HFFc6 (cell line): ENCODE results near the gene RIMS4. TPM values are rescaled to one million over a fixed set of nuclear protein-coding genes. Genes with fewer than 3 reads are reported as not detected.

Experiments used
- DNase-seq: peaks from one replicate; pipeline ENCODE4 v3.0.0-alpha.2; 2018
- H3K27ac Mint-ChIP-seq: 2 replicates; pipeline ENCODE4 v1.8.0; 2020; ENCODE audit warnings: mild to moderate bottlenecking, mixed read lengths
- H3K27me3 Mint-ChIP-seq: 2 replicates; pipeline ENCODE4 v1.8.0; 2021; ENCODE audit warnings: mild to moderate bottlenecking, moderate library complexity, mixed read lengths; ENCODE audit not compliant: insufficient read depth
- H3K36me3 Mint-ChIP-seq: 2 replicates; pipeline ENCODE4 v1.8.0; 2021; ENCODE audit warnings: low read depth, mixed read lengths
- H3K4me1 Mint-ChIP-seq: 2 replicates; pipeline ENCODE4 v1.8.0; 2020; ENCODE audit warnings: low read depth, mixed read lengths
- H3K4me3 Mint-ChIP-seq: 2 replicates; pipeline ENCODE4 v1.8.0; 2020; ENCODE audit warnings: mild to moderate bottlenecking, moderate library complexity, mixed read lengths
- H3K9me3 Mint-ChIP-seq: 2 replicates; pipeline ENCODE4 v1.8.0; 2020; ENCODE audit warnings: mild to moderate bottlenecking, mixed read lengths
- total RNA-seq, 6 experiments: library from RNA; stranded (reverse); fragmentation: NEBNext Ultra II Directional; extraction: Animal tissue kit (Norgen Biotek cat#: 25700); gene quantifications; 2 replicates in 1 of 6; 3 replicates in 5 of 6; pipeline ENCODE4 v1.2.3, GENCODE V29; 2021
- TF ChIP-seq, protein P1 (sequence below): fragments of 200-600 bp; sonication (generic); IDR thresholded peaks from 2 replicates; pipeline ENCODE4 v1.5.0; 2021; ENCODE audit warnings: antibody characterized with exemption, mild to moderate bottlenecking

The RIMS4 gene
- total RNA-seq, 6 experiments from 2014 or later = not detected

DNA sequence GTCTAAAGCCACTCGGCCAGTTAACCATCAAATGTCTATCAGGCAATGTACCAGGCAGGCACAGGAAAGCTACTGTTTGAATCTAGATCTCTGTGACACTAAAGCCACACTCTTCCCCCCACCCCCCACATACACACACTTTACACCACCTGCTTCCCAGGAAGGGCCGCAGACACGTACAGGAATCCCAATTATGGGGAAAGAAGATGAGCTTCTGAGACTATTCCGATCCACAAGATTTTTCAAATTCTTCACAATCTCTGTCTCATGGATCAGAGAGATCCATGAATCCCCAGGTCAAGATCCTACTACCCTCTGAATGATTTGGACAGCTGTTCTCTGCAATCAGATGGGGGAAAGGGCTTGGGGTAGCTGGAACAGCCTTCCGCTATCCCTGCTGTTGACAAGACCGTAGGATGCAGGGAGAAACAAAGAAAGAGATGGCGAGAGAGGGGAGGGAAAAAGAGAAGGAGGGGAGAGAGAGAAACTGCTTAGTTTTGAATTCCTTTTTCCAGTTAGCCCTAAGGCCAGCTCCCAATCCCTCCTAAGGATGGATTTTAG lies 25.4 kb upstream of the RIMS4 start:
- Mint-ChIP-seq H3K4me1 (no peaks in the 10 kb centered on the region), H3K27me3 (peaks cover 34% of the 10 kb centered on the region), H3K9me3 (no peaks in the 10 kb centered on the region), H3K36me3 (no peaks in the 10 kb centered on the region), H3K27ac (no peak overlapping the region), H3K4me3 (no peak overlapping the region)
- TF ChIP-seq, protein P1, sequence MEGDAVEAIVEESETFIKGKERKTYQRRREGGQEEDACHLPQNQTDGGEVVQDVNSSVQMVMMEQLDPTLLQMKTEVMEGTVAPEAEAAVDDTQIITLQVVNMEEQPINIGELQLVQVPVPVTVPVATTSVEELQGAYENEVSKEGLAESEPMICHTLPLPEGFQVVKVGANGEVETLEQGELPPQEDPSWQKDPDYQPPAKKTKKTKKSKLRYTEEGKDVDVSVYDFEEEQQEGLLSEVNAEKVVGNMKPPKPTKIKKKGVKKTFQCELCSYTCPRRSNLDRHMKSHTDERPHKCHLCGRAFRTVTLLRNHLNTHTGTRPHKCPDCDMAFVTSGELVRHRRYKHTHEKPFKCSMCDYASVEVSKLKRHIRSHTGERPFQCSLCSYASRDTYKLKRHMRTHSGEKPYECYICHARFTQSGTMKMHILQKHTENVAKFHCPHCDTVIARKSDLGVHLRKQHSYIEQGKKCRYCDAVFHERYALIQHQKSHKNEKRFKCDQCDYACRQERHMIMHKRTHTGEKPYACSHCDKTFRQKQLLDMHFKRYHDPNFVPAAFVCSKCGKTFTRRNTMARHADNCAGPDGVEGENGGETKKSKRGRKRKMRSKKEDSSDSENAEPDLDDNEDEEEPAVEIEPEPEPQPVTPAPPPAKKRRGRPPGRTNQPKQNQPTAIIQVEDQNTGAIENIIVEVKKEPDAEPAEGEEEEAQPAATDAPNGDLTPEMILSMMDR = no peak
- DNase-seq = no peak

DNA sequence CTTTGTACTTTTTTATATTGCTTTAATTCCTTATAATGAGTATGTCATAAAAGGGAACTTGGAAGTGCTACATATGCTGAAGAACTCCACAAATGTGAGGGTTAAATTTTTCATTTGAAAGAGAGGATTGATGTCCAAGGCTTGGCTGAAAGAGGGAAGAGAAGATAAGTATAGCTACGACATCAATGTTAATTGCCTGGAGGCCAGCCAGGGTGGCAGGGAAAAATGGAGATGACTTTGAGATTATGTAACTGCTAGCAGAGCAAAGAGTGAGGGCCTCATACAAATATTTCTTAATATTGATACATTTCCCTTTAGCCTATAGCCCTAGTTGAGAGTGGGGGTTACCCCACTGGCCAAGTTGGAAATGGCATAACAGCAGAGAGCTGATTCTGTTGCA lies 24.8 kb upstream of the RIMS4 start:
- H3K9me3 Mint-ChIP-seq = no peaks in the 10 kb centered on the region
- H3K27me3 Mint-ChIP-seq = peaks cover 30% of the 10 kb centered on the region
- H3K4me1 Mint-ChIP-seq = no peaks in the 10 kb centered on the region
- TF ChIP-seq, protein P1 = no peak
- H3K36me3 Mint-ChIP-seq = no peaks in the 10 kb centered on the region
- DNase-seq = no peak
- H3K4me3 Mint-ChIP-seq = no peak overlapping the region
- H3K27ac Mint-ChIP-seq = no peak overlapping the region

DNA sequence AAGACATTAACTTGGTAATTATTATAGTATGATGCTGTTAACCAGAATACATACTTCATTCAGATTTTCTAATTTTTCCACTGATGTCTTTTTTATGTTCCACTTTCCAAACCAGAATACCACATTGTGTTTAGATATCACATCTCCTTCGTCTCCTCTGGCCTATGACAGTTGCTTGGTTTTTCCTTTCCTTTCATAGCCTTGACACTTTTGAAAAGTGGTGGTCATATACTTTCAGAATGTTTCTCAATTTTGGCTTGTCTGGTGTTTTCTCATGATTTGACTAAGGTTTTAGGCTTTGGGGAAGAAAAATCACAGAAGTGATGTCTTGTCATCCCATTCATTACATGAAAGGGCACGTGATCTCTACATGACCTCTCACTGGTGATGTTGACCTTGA lies 24.3 kb upstream of the RIMS4 start:
- no peaks in the 10 kb centered on the region for H3K4me1 Mint-ChIP-seq

DNA sequence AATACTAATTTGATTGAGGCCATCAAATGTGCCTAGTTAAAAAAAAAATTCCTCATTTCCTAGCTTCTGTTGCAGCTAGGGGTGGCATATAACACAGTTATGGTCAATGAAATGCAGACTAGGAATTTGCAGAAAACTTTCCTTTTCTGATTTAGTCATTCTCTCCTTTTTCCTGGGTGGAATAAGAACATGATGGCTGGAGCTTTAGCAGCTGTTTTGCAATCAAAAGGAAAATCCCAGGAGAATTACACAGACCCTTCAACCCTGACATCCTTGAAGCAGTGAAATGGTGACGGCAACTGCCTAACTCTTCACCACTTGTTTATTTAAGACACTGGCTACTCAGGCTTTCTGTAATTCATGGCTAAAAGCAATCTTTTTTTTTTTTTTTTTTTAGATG lies 23.1 kb upstream of the RIMS4 start:
- H3K9me3 Mint-ChIP-seq = no peaks in the 10 kb centered on the region
- no peak overlapping the region for H3K27ac Mint-ChIP-seq
- no peak overlapping the region for H3K4me3 Mint-ChIP-seq
- H3K27me3 Mint-ChIP-seq = peaks cover 27% of the 10 kb centered on the region
- TF ChIP-seq, protein P1 = no peak
- H3K4me1 Mint-ChIP-seq = no peaks in the 10 kb centered on the region
- no peaks in the 10 kb centered on the region for H3K36me3 Mint-ChIP-seq
- DNase-seq = no peak

More for the DNA sequence above, 24.3 kb upstream of the RIMS4 start:
- Mint-ChIP-seq H3K36me3 (no peaks in the 10 kb centered on the region), H3K4me3 (no peak overlapping the region), H3K9me3 (no peaks in the 10 kb centered on the region), H3K27ac (no peak overlapping the region), H3K27me3 (peaks cover 30% of the 10 kb centered on the region)
- no peak for DNase-seq
- TF ChIP-seq, protein P1 = no peak

DNA sequence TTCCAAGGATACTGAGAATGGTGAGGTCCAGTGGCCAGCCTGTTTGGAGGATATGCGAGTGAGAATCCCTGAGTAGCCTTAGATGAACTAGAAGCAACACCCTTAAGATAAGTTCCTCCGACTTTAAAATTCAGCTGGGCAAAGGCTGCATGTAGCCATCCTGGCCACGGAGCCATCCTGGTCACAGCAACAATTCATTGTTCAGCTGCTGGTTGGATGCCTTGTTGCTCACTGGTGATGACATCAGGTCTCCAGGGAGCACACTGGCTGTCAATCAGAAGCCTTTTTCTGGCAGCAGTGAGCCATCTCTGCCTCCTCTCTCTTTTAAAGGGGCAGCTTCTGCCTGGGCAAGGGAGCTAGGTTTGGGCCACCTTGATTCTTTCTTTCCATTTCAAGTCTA lies 22.4 kb upstream of the RIMS4 start:
- H3K9me3 Mint-ChIP-seq = no peaks in the 10 kb centered on the region
- H3K27me3 Mint-ChIP-seq = peaks cover 28% of the 10 kb centered on the region
- H3K4me1 Mint-ChIP-seq = no peaks in the 10 kb centered on the region

More for the DNA sequence above, 22.4 kb upstream of the RIMS4 start:
- Mint-ChIP-seq H3K4me3 (no peak overlapping the region), H3K27ac (no peak overlapping the region), H3K36me3 (no peaks in the 10 kb centered on the region)
- no peak for DNase-seq
- TF ChIP-seq, protein P1 = no peak
